ACC112 (cell line): ENCODE data around the gene SLC38A5.

Experiments used
- H2AFZ ChIP-seq: fragments of 200-600 bp; sonication (generic); one replicate; pipeline ENCODE4 v1.6.0; 2017; ENCODE audit warnings: antibody characterized with exemption, low read length; ENCODE audit not compliant: unreplicated experiment
- H3K27ac ChIP-seq: fragments of 200-600 bp; sonication (generic); 2 replicates; pipeline ENCODE4 v1.5.1; 2014; ENCODE audit warnings: low read depth, mild to moderate bottlenecking, antibody characterized with exemption, low read length, moderate library complexity
- H3K27me3 ChIP-seq: fragments of 200-600 bp; sonication (generic); 2 replicates; pipeline ENCODE4 v1.6.1; 2014; ENCODE audit warnings: mild to moderate bottlenecking, antibody characterized with exemption, low read length, moderate library complexity, mixed read lengths; ENCODE audit not compliant: insufficient read depth
- H3K36me3 ChIP-seq: fragments of 200-600 bp; sonication (generic); 2 replicates; pipeline ENCODE4 v1.6.1; 2016; ENCODE audit warnings: mild to moderate bottlenecking, antibody characterized with exemption, low read length, moderate library complexity, mixed read lengths; ENCODE audit not compliant: insufficient read depth
- H3K4me1 ChIP-seq: fragments of 200-600 bp; sonication (generic); one replicate; pipeline ENCODE4 v1.6.1; 2016; ENCODE audit warnings: low read length, mixed read lengths; ENCODE audit not compliant: insufficient read depth, unreplicated experiment, control insufficient read depth
- H3K4me3 ChIP-seq: fragments of 200-600 bp; sonication (generic); 2 replicates; pipeline ENCODE4 v1.5.1; 2014; ENCODE audit warnings: mild to moderate bottlenecking, low read depth, low read length
- H3K79me2 ChIP-seq: fragments of 200-600 bp; sonication (generic); one replicate; pipeline ENCODE4 v1.6.0; 2016; ENCODE audit warnings: low read length; ENCODE audit not compliant: control insufficient read depth, unreplicated experiment, insufficient read depth

Gene SLC38A5

GRCh38 chrX:48492293-48492910 lies 22.3 kb upstream of the SLC38A5 start:
- Histone ChIP-seq H3K36me3 (no peaks in the 10 kb centered on the region), H3K79me2 (no peaks in the 10 kb centered on the region), H3K4me1 (peaks cover 49% of the 10 kb centered on the region), H3K27ac (peak overlapping the region; percentile 66), H3K4me3 (no peak overlapping the region), H3K27me3 (no peaks in the 10 kb centered on the region), H2AFZ (no peak overlapping the region)

- no peak overlapping the region for H2AFZ ChIP-seq
- H3K27ac ChIP-seq, result peak overlapping the region; percentile 66
- peaks cover 51% of the 10 kb centered on the region for H3K4me1 ChIP-seq
- no peaks in the 10 kb centered on the region for H3K36me3 ChIP-seq
- H3K79me2 ChIP-seq, result no peaks in the 10 kb centered on the region
- H3K4me3 ChIP-seq, result no peak overlapping the region
- H3K27me3 ChIP-seq, result no peaks in the 10 kb centered on the region
These were observed 21.7 kb upstream of the SLC38A5 start for GRCh38 chrX:48491809-48492208.

- Histone ChIP-seq H3K4me3 (no peak overlapping the region), H3K36me3 (no peaks in the 10 kb centered on the region), H3K27ac (peak overlapping the region; percentile 52), H3K4me1 (peaks cover 50% of the 10 kb centered on the region), H3K79me2 (no peaks in the 10 kb centered on the region), H2AFZ (no peak overlapping the region), H3K27me3 (no peaks in the 10 kb centered on the region)
These were observed 20.6 kb upstream of the SLC38A5 start for GRCh38 chrX:48490661-48491060.

- H3K4me3 ChIP-seq, result no peak overlapping the region
- no peak overlapping the region for H2AFZ ChIP-seq
- peaks cover 50% of the 10 kb centered on the region for H3K4me1 ChIP-seq
- H3K36me3 ChIP-seq, result no peaks in the 10 kb centered on the region
- no peaks in the 10 kb centered on the region for H3K27me3 ChIP-seq
- H3K79me2 ChIP-seq, result no peaks in the 10 kb centered on the region
- peak overlapping the region; percentile 52; the same call in 1 of the 2 replicates for H3K27ac ChIP-seq
These were observed 19.8 kb upstream of the SLC38A5 start for GRCh38 chrX:48489892-48490291.

- Histone ChIP-seq H3K79me2 (no peaks in the 10 kb centered on the region), H3K27ac (no peak overlapping the region), H3K4me3 (no peak overlapping the region), H3K27me3 (no peaks in the 10 kb centered on the region), H3K36me3 (no peaks in the 10 kb centered on the region), H3K4me1 (peaks cover 48% of the 10 kb centered on the region), H2AFZ (no peak overlapping the region)
These were observed 19.2 kb upstream of the SLC38A5 start for GRCh38 chrX:48489296-48489695.

- Histone ChIP-seq H3K36me3 (0 out of 2 replicates have a peak, but pooled peaks cover under 1% of the 10 kb centered on the region), H3K4me1 (peaks cover 36% of the 10 kb centered on the region), H2AFZ (no peak overlapping the region), H3K4me3 (no peak overlapping the region), H3K27me3 (no peaks in the 10 kb centered on the region), H3K79me2 (no peaks in the 10 kb centered on the region), H3K27ac (peak overlapping the region; percentile 86)
These were observed 18.0 kb upstream of the SLC38A5 start for GRCh38 chrX:48488034-48488433.

GRCh38 chrX:48487362-48487798 lies 17.3 kb upstream of the SLC38A5 start:
- H3K4me3 ChIP-seq, result no peak overlapping the region
- H2AFZ ChIP-seq, result no peak overlapping the region
- no peaks in the 10 kb centered on the region for H3K27me3 ChIP-seq
- peak overlapping the region; percentile 86 for H3K27ac ChIP-seq
- peaks cover 29% of the 10 kb centered on the region for H3K4me1 ChIP-seq
- no peaks in the 10 kb centered on the region for H3K79me2 ChIP-seq
- peaks cover 6% of the 10 kb centered on the region; the same call in 1 of the 2 replicates for H3K36me3 ChIP-seq

- H3K4me1 ChIP-seq, result peaks cover 6% of the 10 kb centered on the region
- H3K79me2 ChIP-seq, result peaks cover 19% of the 10 kb centered on the region
- H3K27me3 ChIP-seq, result no peaks in the 10 kb centered on the region
- no peak overlapping the region for H2AFZ ChIP-seq
- H3K4me3 ChIP-seq, result no peak overlapping the region
- H3K36me3 ChIP-seq, result peaks cover 6% of the 10 kb centered on the region; the same call in 1 of the 2 replicates
- no peak overlapping the region for H3K27ac ChIP-seq
These were observed 12.5 kb upstream of the SLC38A5 start for GRCh38 chrX:48482526-48482925.

GRCh38 chrX:48480583-48480982 lies 10.5 kb upstream of the SLC38A5 start:
- Histone ChIP-seq H2AFZ (no peak overlapping the region), H3K79me2 (peaks cover 36% of the 10 kb centered on the region), H3K36me3 (peaks cover 6% of the 10 kb centered on the region; the same call in 1 of the 2 replicates), H3K4me3 (no peak overlapping the region), H3K27ac (no peak overlapping the region), H3K4me1 (peaks cover 3% of the 10 kb centered on the region), H3K27me3 (no peaks in the 10 kb centered on the region)

- Histone ChIP-seq H3K27ac (no peak overlapping the region), H3K4me3 (no peak overlapping the region), H3K36me3 (peaks cover 6% of the 10 kb centered on the region; the same call in 1 of the 2 replicates), H3K79me2 (peaks cover 38% of the 10 kb centered on the region), H2AFZ (no peak overlapping the region), H3K4me1 (peaks cover 3% of the 10 kb centered on the region), H3K27me3 (no peaks in the 10 kb centered on the region)
These were observed 10.1 kb upstream of the SLC38A5 start for GRCh38 chrX:48480142-48480541.

- Histone ChIP-seq H3K4me1 (peaks cover 3% of the 10 kb centered on the region), H3K79me2 (peaks cover 38% of the 10 kb centered on the region), H3K4me3 (no peak overlapping the region), H2AFZ (no peak overlapping the region), H3K27me3 (no peaks in the 10 kb centered on the region), H3K36me3 (peaks cover 6% of the 10 kb centered on the region; the same call in 1 of the 2 replicates), H3K27ac (no peak overlapping the region)
These were observed 8.7 kb upstream of the SLC38A5 start for GRCh38 chrX:48478806-48479205.
